Upper lobe of left lung (tissue), 6 donors: ENCODE measurements around the gene PCBP3. TPM values are rescaled to one million over a fixed set of nuclear protein-coding genes. Genes with fewer than 3 reads are reported as not detected.
"Not testable (repeated sequence)": the region's sequence is repeated elsewhere in the genome, so short reads cannot be mapped to it uniquely, and the experiment has no call there.

Experiments used
- ATAC-seq, 2 donors: fragments of 200-7000 bp; cut with Tn5 transposase; one replicate each; pipeline ENCODE4 v1.9.1; 2022; ENCODE audit warnings: mild to moderate bottlenecking in 2 of 2, moderate library complexity in 2 of 2; ENCODE audit not compliant: low FRiP score in 2 of 2
- DNase-seq, 2 donors: peaks; one replicate each; pipeline ENCODE4 v3.0.0-alpha.2; 2019 to 2020
- H3K27ac ChIP-seq, 4 donors: fragments of 200-600 bp; sonication (generic); one replicate each; pipeline ENCODE4 v1.5.1; 2016 to 2019
- H3K27me3 ChIP-seq, 4 donors: fragments of 200-600 bp; sonication (generic); one replicate each; pipeline ENCODE4 v1.5.1; 2017 to 2019
- H3K36me3 ChIP-seq, 4 donors: fragments of 200-600 bp; sonication (generic); one replicate each; pipeline ENCODE4 v1.5.1; 2016 to 2019
- H3K4me1 ChIP-seq, 4 donors: fragments of 200-600 bp; sonication (generic); one replicate each; pipeline ENCODE4 v1.5.1; 2018 to 2019
- H3K4me3 ChIP-seq, 4 donors: fragments of 200-600 bp; sonication (generic); one replicate each; pipeline ENCODE4 v1.5.1; 2017 to 2019; ENCODE audit warnings: mild to moderate bottlenecking in 2 of 4, moderate library complexity in 1 of 4
- H3K9me3 ChIP-seq, 4 donors: fragments of 200-600 bp; sonication (generic); one replicate each; pipeline ENCODE4 v1.5.1; 2018 to 2019
- CTCF ChIP-seq, 6 experiments: fragments of 450-650 bp in 4 of 6; fragments of 200-600 bp in 2 of 6; sonication (generic) in 2 of 6; IDR thresholded peaks; one replicate each; pipeline ENCODE4 v1.5.1; 2016 to 2019; ENCODE audit warnings: antibody characterized with exemption in 6 of 6
- EP300 ChIP-seq, 4 donors: sonication (generic); formaldehyde crosslinking; IDR thresholded peaks; one replicate each; pipeline ENCODE4 v1.5.1; 2017; ENCODE audit warnings: antibody characterized with exemption in 4 of 4, control low read depth in 2 of 4
- POLR2A ChIP-seq, 4 donors: fragments of 450-650 bp; IDR thresholded peaks; one replicate each; pipeline ENCODE4 v1.5.1; 2016 to 2017; ENCODE audit warnings: antibody characterized with exemption in 4 of 4, mild to moderate bottlenecking in 2 of 4
- POLR2AphosphoS5 ChIP-seq, 2 donors: sonication (generic); formaldehyde crosslinking; IDR thresholded peaks; one replicate each; pipeline ENCODE4 v1.5.1; 2017; ENCODE audit warnings: antibody characterized with exemption in 2 of 2
- WGBS, 2 donors: methylation state at CpG; one replicate each; pipeline ENCODE4 v1.1.5; 2017 to 2018; 5-methylcytosine and 5-hydroxymethylcytosine counted together
- total RNA-seq, 6 donors: library from RNA; depleted of rRNA in 4 of 6; stranded (reverse); fragments of >200 nt in 4 of 6; gene quantifications; one replicate each; pipeline versions ENCODE4 v1.1.0 to v1.2.1, GENCODE V29; 2016 to 2021
- donor health status: DM: no; HTN: no; CAD: no; lungs with moderate emphysema.
- donor health status: DM: no; HTN: yes; CAD: no; lungs with severe emphysema.

Gene PCBP3
- total RNA-seq, 6 donors from 2014 or later = 0.78 to 10.5 (median 3.3) TPM

GRCh38 chr21:45642122-45642813 lies 1.3 kb upstream of the PCBP3 start:
- peaks cover 0 to 7% (median 2%) of the 10 kb centered on the region in 4 donors for H3K27me3 ChIP-seq
- TF ChIP-seq CTCF (IDR thresholded peaks at IDR 0.05) (no peak), POLR2A (IDR thresholded peaks at IDR 0.05) (no peak), POLR2AphosphoS5 (IDR thresholded peaks at IDR 0.05) (no peak), EP300 (IDR thresholded peaks at IDR 0.05) (no peak)
- no peaks in the 10 kb centered on the region for H3K9me3 ChIP-seq
- H3K27ac ChIP-seq = peak overlapping the region in 2 of 4 donors; percentile 21 to 80
- H3K4me3 ChIP-seq = peak overlapping the region in 3 of 4 donors; percentile 49 to 63 (median 57)
- peak in 1 of 2 donors; percentile 2 for ATAC-seq
- 5 to 58% methylated on average over 5 to 19 of the region's 91 CpGs for WGBS, 2 donors
- H3K4me1 ChIP-seq = peaks cover 0 to 37% (median 3%) of the 10 kb centered on the region in 4 donors
- DNase-seq = peak in 1 of 2 donors; percentile 89
- no peaks in the 10 kb centered on the region for H3K36me3 ChIP-seq

- H3K9me3 ChIP-seq = no peaks in the 10 kb centered on the region
- H3K4me1 ChIP-seq = peaks cover 0 to 37% (median 3%) of the 10 kb centered on the region in 4 donors
- peaks cover 0 to 7% (median 2%) of the 10 kb centered on the region in 4 donors for H3K27me3 ChIP-seq
- DNase-seq (peak in 1 of 2 donors; percentile 92), ATAC-seq (no peak)
- 10 to 17% methylated on average over 23 to 32 of the region's 56 CpGs for WGBS, 2 donors
- no peaks in the 10 kb centered on the region for H3K36me3 ChIP-seq
- H3K27ac ChIP-seq = peak overlapping the region in 1 of 4 donors; percentile 63
- H3K4me3 ChIP-seq = peak overlapping the region in 3 of 4 donors; percentile 56 to 63 (median 57)
- TF ChIP-seq EP300 (IDR thresholded peaks at IDR 0.05) = no peak
- TF ChIP-seq POLR2A (IDR thresholded peaks at IDR 0.05) = no peak
- TF ChIP-seq POLR2AphosphoS5 (IDR thresholded peaks at IDR 0.05) = no peak
- TF ChIP-seq CTCF (IDR thresholded peaks at IDR 0.05) = no peak
These were observed 749 bp downstream of the PCBP3 start for GRCh38 chr21:45644041-45644906.

GRCh38 chr21:45651921-45652320 lies 8.4 kb downstream of the PCBP3 start:
- H3K9me3 ChIP-seq = no peaks in the 10 kb centered on the region
- no peak overlapping the region for H3K27ac ChIP-seq
- no peaks in the 10 kb centered on the region for H3K27me3 ChIP-seq
- no peak for ATAC-seq
- 84 to 86% methylated on average over 2 of the region's 2 CpGs for WGBS, 2 donors
- no peak overlapping the region for H3K4me3 ChIP-seq
- H3K4me1 ChIP-seq = no peaks in the 10 kb centered on the region
- no peaks in the 10 kb centered on the region for H3K36me3 ChIP-seq
- TF ChIP-seq POLR2A (IDR thresholded peaks at IDR 0.05) = no peak
- DNase-seq = no peak

GRCh38 chr21:45655124-45655523 lies 11.6 kb downstream of the PCBP3 start:
- ATAC-seq (no peak), DNase-seq (no peak)
- Histone ChIP-seq H3K9me3 (no peaks in the 10 kb centered on the region), H3K27me3 (no peaks in the 10 kb centered on the region), H3K4me1 (no peaks in the 10 kb centered on the region), H3K36me3 (no peaks in the 10 kb centered on the region), H3K4me3 (no peak overlapping the region), H3K27ac (no peak overlapping the region)
- WGBS, 2 donors = 65 to 75% methylated on average over 4 of the region's 4 CpGs
- TF ChIP-seq EP300 (IDR thresholded peaks at IDR 0.05) (no peak), POLR2AphosphoS5 (IDR thresholded peaks at IDR 0.05) (no peak), CTCF (IDR thresholded peaks at IDR 0.05) (no peak), POLR2A (IDR thresholded peaks at IDR 0.05) (no peak)

GRCh38 chr21:45656114-45656513 lies 12.6 kb downstream of the PCBP3 start:
- not testable (repeated sequence) for H3K4me1 ChIP-seq, H3K9me3 ChIP-seq, H3K27me3 ChIP-seq, H3K36me3 ChIP-seq, ATAC-seq, DNase-seq, H3K27ac ChIP-seq, H3K4me3 ChIP-seq
- WGBS, 2 donors = 73 to 80% methylated on average over 3 of the region's 3 CpGs

- H3K36me3 ChIP-seq, H3K4me1 ChIP-seq, DNase-seq, H3K27me3 ChIP-seq, ATAC-seq, H3K4me3 ChIP-seq, H3K27ac ChIP-seq, H3K9me3 ChIP-seq: not testable (repeated sequence)
- 81 to 92% methylated on average over 4 of the region's 4 CpGs for WGBS, 2 donors
These were observed 18.5 kb downstream of the PCBP3 start for GRCh38 chr21:45661913-45662622.

- H3K36me3 ChIP-seq, H3K4me1 ChIP-seq, H3K4me3 ChIP-seq, H3K27me3 ChIP-seq, H3K9me3 ChIP-seq, ATAC-seq, DNase-seq, H3K27ac ChIP-seq: not testable (repeated sequence)
- WGBS, 2 donors = 89 to 95% methylated on average over 10 of the region's 10 CpGs
These were observed 19.2 kb downstream of the PCBP3 start for GRCh38 chr21:45662623-45663245.
